HG02943 (cell line): ENCODE data around the gene LPO.

Experiments
- ATAC-seq: cut with Tn5 transposase; IDR thresholded peaks from one replicate; pipeline ENCODE4 v1.9.1; 2021; ENCODE audit warnings: mild to moderate bottlenecking, low read depth, moderate library complexity; ENCODE audit not compliant: unreplicated experiment

LPO gene

DNA sequence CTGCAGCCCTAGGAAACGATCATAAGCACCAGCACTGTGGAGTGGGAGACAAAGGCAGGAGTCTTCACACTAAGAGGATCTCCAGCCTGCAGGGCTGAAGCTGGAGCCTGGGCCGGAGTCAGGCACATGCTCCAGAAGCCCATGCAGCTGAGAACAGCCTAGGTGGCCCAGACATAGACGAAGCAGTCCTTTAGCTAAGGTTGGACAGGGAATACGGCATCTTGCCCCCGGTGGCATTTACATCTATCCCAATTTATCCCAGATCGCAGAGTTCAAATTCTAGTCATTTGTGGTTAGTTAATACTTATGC, 76.3 kb downstream of the LPO start:
- ATAC-seq = no peak

- ATAC-seq = no peak
Measured at GRCh38 chr17:58315281-58315711, 76.9 kb downstream of the LPO start.

GRCh38 chr17:58315750-58316149, 77.4 kb downstream of the LPO start:
- no peak for ATAC-seq

DNA sequence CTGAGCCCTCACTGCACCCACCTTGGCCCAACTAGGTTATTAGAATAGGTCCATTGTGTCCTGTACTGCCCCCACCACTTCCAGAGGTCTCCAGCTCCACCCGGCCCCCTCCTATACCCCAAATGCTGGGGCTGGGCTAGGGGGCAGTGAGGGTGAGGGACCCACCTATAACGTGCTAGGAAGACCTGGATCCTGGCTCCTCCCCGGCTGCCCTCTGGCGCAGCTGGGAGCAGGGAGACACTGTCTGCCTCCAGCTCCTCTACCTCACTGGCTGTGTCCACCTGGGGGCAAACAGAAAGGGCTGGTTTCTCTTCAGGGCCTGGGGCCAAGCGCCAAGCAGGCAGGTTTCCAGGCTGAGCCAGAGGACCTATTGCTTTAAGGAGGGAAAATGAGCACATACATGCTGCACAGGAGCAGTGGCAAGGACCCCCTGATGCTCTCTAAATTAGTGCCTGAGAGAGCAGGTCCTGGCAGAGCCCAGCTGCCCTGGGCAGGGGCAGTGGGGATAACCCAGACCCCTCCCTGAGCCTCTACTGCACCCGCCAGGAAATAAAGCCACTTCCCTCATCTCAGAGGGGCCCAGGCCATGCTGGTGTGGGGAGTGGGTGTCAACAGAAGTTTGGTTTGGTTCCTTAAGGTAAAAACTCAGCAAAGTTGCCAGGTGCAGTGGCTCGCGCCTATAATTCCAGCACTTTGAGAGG, 78.0 kb downstream of the LPO start:
- no peak for ATAC-seq

DNA sequence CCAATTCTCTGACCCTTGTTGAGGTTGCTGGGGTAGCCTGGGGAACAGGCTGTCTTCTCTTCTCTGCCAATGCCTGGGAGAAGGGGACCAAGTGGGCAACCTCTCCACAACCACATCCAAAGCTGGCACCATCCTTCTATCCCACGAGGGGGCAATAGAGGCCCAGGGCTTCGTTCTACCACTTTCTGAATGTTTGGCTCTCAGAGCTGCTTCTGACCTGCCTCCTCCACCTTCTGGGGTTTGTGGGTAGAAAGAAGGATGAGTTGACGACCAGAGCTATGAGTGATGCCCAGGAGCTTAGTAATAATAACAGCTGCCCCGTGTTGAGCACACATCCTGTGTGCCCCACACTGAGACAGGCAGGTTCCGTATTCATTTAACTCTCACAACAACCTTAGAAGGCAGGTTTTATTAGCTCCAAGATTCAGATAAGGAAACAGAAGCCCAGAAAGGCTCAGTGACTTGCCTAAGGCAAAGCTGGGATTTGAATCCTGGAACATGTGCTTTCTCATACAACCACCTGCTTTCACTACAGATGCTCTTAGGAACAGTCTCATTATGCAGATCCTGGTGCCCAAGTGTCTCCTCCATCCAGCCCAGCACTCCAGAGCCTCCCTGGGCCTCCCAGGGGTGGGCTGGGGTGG, 79.2 kb downstream of the LPO start:
- ATAC-seq = no peak

DNA sequence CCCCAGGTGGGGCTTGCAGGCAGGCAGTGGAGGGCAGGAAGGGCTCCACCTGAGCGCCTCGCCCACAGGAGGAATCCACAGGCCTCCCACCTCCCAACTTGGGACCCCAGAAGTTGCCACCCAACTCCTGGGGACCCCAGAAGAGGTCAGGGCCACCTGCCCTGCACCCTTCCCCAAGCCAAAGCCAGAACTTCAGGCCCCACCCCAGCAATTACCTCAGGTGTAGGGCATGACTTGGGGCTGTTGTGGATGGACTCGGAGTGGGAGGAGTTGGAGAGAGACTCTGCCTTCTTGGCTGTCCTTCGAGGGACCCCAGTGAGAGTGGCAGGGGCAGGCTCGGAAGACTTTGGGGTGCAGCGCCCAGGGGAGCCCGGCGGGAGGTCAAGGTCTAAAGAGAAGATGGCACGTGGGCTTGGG, 79.7 kb downstream of the LPO start:
- ATAC-seq = no peak
